ENCODE measurements around the gene DNAH1. TPM values are rescaled to one million over a fixed set of nuclear protein-coding genes. Genes with fewer than 3 reads are reported as not detected.

The DNAH1 gene
- total RNA-seq, 2 donors from 2014 or later, result 1.5 to 2.5 TPM

DNA sequence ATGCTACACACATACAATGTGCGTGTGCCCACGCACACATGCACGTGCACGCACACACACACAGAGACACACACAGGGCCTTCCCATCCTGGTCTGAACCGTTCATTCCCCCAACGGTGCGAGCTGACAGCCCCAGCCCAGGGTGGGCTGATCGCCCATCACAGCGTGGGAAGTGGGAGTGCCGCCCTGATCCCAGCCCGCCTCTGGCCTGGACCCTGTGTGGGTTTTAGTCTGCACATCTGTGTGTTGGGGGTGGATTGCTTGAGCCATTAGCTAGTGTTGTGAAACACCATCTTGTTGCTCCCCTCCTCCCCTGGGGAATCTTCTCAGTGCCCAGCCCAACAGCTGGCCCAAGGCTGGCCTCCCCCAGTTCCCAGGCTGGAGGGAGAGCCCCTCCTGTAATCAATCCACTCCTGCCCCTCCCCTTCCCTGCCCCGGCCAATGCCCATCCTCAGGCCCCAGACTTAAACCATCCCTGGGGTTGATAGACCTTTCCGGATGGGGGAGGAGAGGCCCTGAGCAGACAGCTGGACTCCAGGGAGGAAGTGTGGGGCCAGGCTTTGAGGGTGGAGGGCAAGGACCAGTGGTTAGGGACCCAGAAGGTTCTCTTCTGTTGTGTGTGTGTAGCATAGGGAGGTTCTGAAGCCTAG lies 120.5 kb downstream of the DNAH1 start:
- TF ChIP-seq, protein P1, sequence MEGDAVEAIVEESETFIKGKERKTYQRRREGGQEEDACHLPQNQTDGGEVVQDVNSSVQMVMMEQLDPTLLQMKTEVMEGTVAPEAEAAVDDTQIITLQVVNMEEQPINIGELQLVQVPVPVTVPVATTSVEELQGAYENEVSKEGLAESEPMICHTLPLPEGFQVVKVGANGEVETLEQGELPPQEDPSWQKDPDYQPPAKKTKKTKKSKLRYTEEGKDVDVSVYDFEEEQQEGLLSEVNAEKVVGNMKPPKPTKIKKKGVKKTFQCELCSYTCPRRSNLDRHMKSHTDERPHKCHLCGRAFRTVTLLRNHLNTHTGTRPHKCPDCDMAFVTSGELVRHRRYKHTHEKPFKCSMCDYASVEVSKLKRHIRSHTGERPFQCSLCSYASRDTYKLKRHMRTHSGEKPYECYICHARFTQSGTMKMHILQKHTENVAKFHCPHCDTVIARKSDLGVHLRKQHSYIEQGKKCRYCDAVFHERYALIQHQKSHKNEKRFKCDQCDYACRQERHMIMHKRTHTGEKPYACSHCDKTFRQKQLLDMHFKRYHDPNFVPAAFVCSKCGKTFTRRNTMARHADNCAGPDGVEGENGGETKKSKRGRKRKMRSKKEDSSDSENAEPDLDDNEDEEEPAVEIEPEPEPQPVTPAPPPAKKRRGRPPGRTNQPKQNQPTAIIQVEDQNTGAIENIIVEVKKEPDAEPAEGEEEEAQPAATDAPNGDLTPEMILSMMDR (IDR thresholded peaks at IDR 0.05), result no peak
- H3K36me3 ChIP-seq, result no peaks in the 10 kb centered on the region
- H3K27me3 ChIP-seq, result no peaks in the 10 kb centered on the region
- no peak overlapping the region for H3K4me3 ChIP-seq
- H3K27ac ChIP-seq, result peak overlapping the region in 1 of 2 donors; percentile 13
- DNase-seq (ENCODE audit: low spot score), result no peak
- H3K9me3 ChIP-seq, result no peaks in the 10 kb centered on the region
- H3K4me1 ChIP-seq, result peaks cover 0 to 55% of the 10 kb centered on the region in 2 donors

DNA sequence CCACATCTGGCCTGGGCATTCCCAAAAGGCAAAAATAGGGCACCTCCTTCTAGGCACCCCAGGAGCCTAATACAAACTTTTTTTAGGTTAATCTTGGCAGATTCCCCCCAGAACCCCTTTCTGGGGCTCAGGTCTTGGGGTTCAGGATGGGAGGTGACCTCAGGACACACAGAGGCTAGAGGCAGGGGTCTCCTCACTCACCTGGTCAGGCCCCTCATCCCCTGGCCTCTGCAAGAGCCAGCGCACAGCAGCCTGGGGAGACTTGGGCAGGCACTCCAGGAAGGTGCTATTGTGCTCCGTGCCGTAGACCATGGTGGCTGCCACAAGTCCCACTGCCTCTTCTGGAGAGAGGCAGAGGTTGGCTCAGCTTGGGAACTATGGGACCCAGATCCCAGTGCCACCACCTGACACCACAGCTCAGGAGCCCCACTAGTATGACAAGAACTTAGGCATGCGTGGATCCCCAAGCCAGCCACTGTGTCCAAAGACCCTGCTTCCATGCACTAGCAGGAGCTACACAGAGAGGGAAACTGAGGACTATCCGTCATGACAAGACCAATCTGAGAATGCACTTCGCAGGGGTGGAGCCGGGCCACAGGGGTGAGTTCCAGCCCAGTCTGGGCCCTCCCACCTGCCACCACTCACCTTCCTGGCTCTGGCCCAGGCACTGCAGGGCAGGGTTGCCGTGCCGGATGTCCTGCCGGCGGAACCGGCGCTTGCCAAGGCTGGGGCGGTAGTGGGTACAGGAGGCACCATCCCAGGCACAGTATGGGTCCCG lies 121.4 kb downstream of the DNAH1 start:
- peak overlapping the region in 1 of 2 donors; percentile 13 for H3K27ac ChIP-seq
- no peaks in the 10 kb centered on the region for H3K36me3 ChIP-seq
- H3K9me3 ChIP-seq, result no peaks in the 10 kb centered on the region
- peaks cover 0 to 46% of the 10 kb centered on the region in 2 donors for H3K4me1 ChIP-seq
- no peaks in the 10 kb centered on the region for H3K27me3 ChIP-seq
- DNase-seq (ENCODE audit: low spot score), result no peak
- H3K4me3 ChIP-seq, result no peak overlapping the region
- TF ChIP-seq, protein P1 (IDR thresholded peaks at IDR 0.05), result no peak

DNA sequence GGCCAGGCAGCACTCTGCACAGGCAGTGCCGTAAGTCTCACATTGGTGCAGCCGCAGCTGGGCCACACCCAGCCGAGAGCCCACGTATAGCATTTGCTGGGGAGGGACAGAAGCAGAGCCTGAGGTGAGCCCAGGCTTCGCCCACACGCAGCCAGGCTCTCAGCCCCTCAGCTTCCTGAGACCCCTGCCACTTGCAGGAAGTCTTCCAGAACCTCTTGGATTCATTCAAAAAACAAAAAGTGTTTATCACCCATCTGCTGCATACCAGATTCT lies 121.9 kb downstream of the DNAH1 start:
- Histone ChIP-seq H3K4me3 (no peak overlapping the region), H3K9me3 (no peaks in the 10 kb centered on the region), H3K27ac (no peak overlapping the region), H3K36me3 (no peaks in the 10 kb centered on the region), H3K4me1 (peaks cover 0 to 40% of the 10 kb centered on the region in 2 donors), H3K27me3 (no peaks in the 10 kb centered on the region)
- TF ChIP-seq, protein P1 (IDR thresholded peaks at IDR 0.05), result no peak
- DNase-seq (ENCODE audit: low spot score), result no peak

DNA sequence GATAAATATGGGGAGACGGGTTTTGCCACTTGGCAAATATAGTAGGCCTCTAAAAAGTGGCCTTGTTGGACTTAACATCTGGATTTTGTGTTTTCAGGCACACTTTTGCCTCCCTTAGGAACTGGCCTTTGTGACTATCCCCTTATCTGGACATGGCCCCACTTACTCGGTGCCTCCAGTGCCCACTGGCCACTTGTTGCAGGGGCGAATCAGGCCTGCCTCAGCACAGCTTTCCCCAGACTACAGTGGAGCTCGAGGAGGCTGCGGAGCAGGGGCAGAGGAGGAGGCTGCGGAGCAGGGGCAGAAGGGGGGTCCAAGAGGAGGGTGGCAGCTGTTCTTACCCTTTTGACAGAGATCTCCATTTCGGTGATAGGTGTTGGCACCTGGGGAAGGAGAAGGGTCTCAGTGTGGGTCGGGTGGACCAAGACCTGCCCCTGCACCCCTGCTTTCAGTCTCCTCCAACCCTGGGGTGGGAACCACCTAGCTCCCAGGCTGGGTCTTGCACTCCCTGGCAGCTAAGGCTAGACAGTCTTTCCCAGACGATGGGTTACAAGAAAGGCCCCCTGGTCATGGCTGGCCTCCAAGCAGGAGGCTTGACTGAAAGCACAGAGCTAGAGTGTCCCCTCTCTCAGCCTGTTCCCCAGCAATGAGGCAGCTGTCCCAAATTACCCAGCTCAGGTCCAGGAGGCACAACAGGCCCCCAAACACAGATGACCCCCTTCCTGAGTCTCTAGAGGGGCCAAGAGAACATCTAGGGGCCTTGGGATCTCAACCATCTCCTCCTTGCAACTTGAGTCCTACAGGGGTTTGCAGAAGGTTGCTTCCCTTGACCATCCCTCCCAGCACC lies 122.7 kb downstream of the DNAH1 start:
- H3K36me3 ChIP-seq, result no peaks in the 10 kb centered on the region
- TF ChIP-seq, protein P1 (IDR thresholded peaks at IDR 0.05), result no peak
- H3K4me3 ChIP-seq, result no peak overlapping the region
- no peaks in the 10 kb centered on the region for H3K9me3 ChIP-seq
- DNase-seq (ENCODE audit: low spot score), result no peak
- no peaks in the 10 kb centered on the region for H3K27me3 ChIP-seq
- H3K4me1 ChIP-seq, result peaks cover 0 to 33% of the 10 kb centered on the region in 2 donors
- no peak overlapping the region for H3K27ac ChIP-seq

DNA sequence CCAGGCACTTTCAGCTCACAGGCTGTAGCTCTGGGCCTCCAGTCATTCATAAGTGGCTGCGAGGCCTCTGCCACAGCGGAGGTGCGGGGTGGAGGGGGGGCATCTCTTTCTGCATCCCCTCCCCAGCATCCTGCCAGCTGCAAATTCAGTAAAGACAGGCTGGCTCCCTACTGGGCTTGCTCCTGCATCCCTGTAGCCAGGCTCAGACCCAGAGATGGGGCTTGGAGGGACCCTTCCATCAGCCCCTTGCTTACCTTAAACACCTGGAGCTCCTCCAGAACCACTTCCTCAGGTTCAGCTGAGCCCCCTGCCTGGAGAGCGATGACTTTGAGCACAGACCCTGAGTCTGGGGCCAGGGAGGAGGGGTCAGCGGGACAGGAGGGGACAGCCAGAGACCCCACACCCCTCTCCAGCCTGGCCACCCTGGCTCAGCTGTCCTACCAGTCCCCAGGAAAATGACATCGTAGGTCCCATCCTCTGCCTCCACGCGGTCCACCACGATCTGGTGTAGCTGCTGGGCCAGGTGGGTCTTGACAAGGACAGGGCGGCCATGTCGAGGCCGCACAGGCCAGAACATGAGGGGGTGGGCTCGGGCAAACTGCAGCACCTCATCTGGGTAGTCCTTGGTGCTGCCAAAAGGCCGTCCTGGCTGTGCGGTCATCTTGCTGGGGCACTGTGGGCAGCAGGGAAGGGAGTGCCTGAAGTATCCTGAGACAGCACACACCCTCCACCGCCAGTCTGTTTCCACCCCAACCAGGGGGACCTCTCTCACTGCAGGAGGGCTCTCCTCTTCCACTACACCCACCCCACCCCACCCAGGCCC lies 123.5 kb downstream of the DNAH1 start:
- TF ChIP-seq, protein P1 (IDR thresholded peaks at IDR 0.05), result no peak
- H3K4me1 ChIP-seq, result peaks cover 0 to 24% of the 10 kb centered on the region in 2 donors
- H3K27ac ChIP-seq, result no peak overlapping the region
- H3K36me3 ChIP-seq, result no peaks in the 10 kb centered on the region
- H3K27me3 ChIP-seq, result no peaks in the 10 kb centered on the region
- no peaks in the 10 kb centered on the region for H3K9me3 ChIP-seq
- H3K4me3 ChIP-seq, result no peak overlapping the region
- DNase-seq (ENCODE audit: low spot score), result no peak

All from right atrium auricular region (tissue), 2 donors.